ENCODE measurements around the gene ABCB9. TPM values are rescaled to one million over a fixed set of nuclear protein-coding genes. Genes with fewer than 3 reads are reported as not detected.

Gene ABCB9
- total and polyA plus RNA-seq, 2 of the 8 experiments (the other 6 are each of a cell fraction or from before 2014, with no cell fraction given), result 3.8 to 8.0 TPM

GRCh38 chr12:122896662-122897061 lies 69.6 kb downstream of the ABCB9 start:
- Histone ChIP-seq H3K56ac (replicated peaks; ENCODE audit: insufficient read length, low read depth, low read length) (no peak overlapping the region), H3K9ac (replicated peaks in 1 of 4; ENCODE audit: extremely low read depth in 1 of 4, low read depth in 3 of 4, low read length in 3 of 4) (no peak overlapping the region), H2AFZ (ENCODE audit: low read length) (no peak overlapping the region), H4K20me1 (replicated peaks in 1 of 2; ENCODE audit: control insufficient read depth in 1 of 2, insufficient read depth in 2 of 2, low read length in 2 of 2) (peaks cover 2 to 9% of the 10 kb centered on the region in 2 experiments), H2BK5ac (ENCODE audit: low read depth, low read length) (no peak overlapping the region), H3K14ac (ENCODE audit: insufficient read length) (no peak overlapping the region), H2BK15ac (ENCODE audit: low read length) (0 out of 2 replicates have a peak overlapping the region, but pooled peaks have one; percentile 11), H3K4me1 (replicated peaks in 1 of 4; ENCODE audit: control insufficient read depth in 3 of 4, insufficient read depth in 4 of 4, low read length in 3 of 4) (peaks cover 4 to 10% (median 6%) of the 10 kb centered on the region in 4 experiments; a peak in 6 of 7 replicates), H3K9me3 (ENCODE audit: insufficient read depth in 2 of 2, low read depth in 1 of 2, low read length in 1 of 2) (no peaks in the 10 kb centered on the region), H3K23ac (ENCODE audit: insufficient read length) (no peak overlapping the region), H2BK20ac (ENCODE audit: low read length) (no peak overlapping the region), H4K8ac (ENCODE audit: extremely low read depth, insufficient read depth, low read length) (no peak overlapping the region), H3K36me3 (ENCODE audit: control insufficient read depth in 2 of 4, insufficient read depth in 4 of 4, low read length in 3 of 4) (no peaks in the 10 kb centered on the region), H3K4me3 (ENCODE audit: extremely low read depth in 1 of 4, insufficient read depth in 2 of 4, low read depth in 3 of 4, low read length in 4 of 4) (no peak overlapping the region), H3K27me3 (replicated peaks in 1 of 4; ENCODE audit: control insufficient read depth in 3 of 4, extremely low read depth in 1 of 4, insufficient read depth in 3 of 4, low read length in 3 of 4) (peaks cover 3 to 28% (median 20%) of the 10 kb centered on the region in 4 experiments), H4K5ac (ENCODE audit: insufficient read length, low read depth, low read length) (no peak overlapping the region), H4K91ac (replicated peaks; ENCODE audit: insufficient read length, low read length) (no peak overlapping the region), H2BK12ac (ENCODE audit: low read depth, low read length) (no peak overlapping the region; the same call in 1 of the 2 replicates), H3K4ac (replicated peaks; ENCODE audit: insufficient read length, low read depth, low read length) (no peak overlapping the region), H3K4me2 (ENCODE audit: insufficient read depth in 1 of 2, low read depth in 2 of 2, low read length in 2 of 2) (peak overlapping the region in 1 of 2 experiments; percentile 69; a peak in 1 of 4 replicates), H2AK5ac (ENCODE audit: low read depth, low read length) (no peak overlapping the region; the same call in 1 of the 2 replicates), H3K79me2 (ENCODE audit: control insufficient read depth in 1 of 2, insufficient read depth in 2 of 2, low read length in 2 of 2) (peaks cover 0 to 25% of the 10 kb centered on the region in 2 experiments; a peak in 2 of 4 replicates), H3K18ac (ENCODE audit: extremely low read depth, low read length) (no peak overlapping the region), H3K23me2 (ENCODE audit: low read depth, low read length) (peaks cover 4% of the 10 kb centered on the region; the same call in 1 of the 2 replicates), H3K79me1 (ENCODE audit: low read depth, low read length) (no peaks in the 10 kb centered on the region; the same call in 1 of the 2 replicates), H2BK120ac (replicated peaks; ENCODE audit: low read depth, low read length) (no peak overlapping the region), H3K27ac (ENCODE audit: low read depth, low read length) (no peak overlapping the region)
- TF ChIP-seq RXRA (IDR thresholded peaks at IDR 0.05; ENCODE audit: insufficient read depth, low read depth, low read length) (no peak), SAP30 (IDR thresholded peaks at IDR 0.05; ENCODE audit: insufficient read depth, insufficient replicate concordance, low read length) (no peak), MAX (IDR thresholded peaks at IDR 0.05) (no peak), JUN (IDR thresholded peaks at IDR 0.05; ENCODE audit: low read depth, low read length) (no peak), HDAC2 (IDR thresholded peaks at IDR 0.05; ENCODE audit: borderline replicate concordance in 1 of 2, low read depth in 2 of 2, low read length in 2 of 2) (no peak; a peak in 1 of 4 replicates), EP300 (IDR thresholded peaks at IDR 0.05; ENCODE audit: borderline replicate concordance in 1 of 2, low read depth in 2 of 2, low read length in 2 of 2) (no peak), MAFK (IDR thresholded peaks at IDR 0.05; ENCODE audit: low read depth, low read length) (no peak), POLR2A (IDR thresholded peaks at IDR 0.05; ENCODE audit: control extremely low read depth in 1 of 2, low read depth in 2 of 2, low read length in 2 of 2) (no peak)
- no peak for DNase-seq (ENCODE audit: low read depth in 1 of 2, low spot score in 2 of 2)
- POLR2A ChIA-PET (ENCODE audit: partially characterized antibody), result no interaction called here
- CTCF ChIA-PET (ENCODE audit: partially characterized antibody), result interaction anchor here (0.6 to 1.6 kb wide), 4 partner anchors 26 to 115 kb away, joined by 3 to 6 read pairs (median 3); no protein-coding TSS in a partner anchor
- WGBS, 2 experiments (ENCODE audit: extremely low coverage in 1 of 2, insufficient coverage in 1 of 2, insufficient read length in 1 of 2, insufficient replicate concordance in 2 of 2, low coverage in 1 of 2, low lambda C conversion rate in 2 of 2, missing lambda C conversion rate in 1 of 2), result 91% methylated on average over 7 of the region's 7 CpGs; no CpG with 5 or more reads in 1 of the 2 experiments
- no peak for FAIRE-seq

All from H1 (cell line).